WTC11 (cell line): ENCODE measurements around the gene RGL4. TPM values are rescaled to one million over a fixed set of nuclear protein-coding genes. Genes with fewer than 3 reads are reported as not detected.

Experiments
- ATAC-seq: fragments of 200-7000 bp; cut with Tn5 transposase; 2 replicates; pipeline ENCODE4 v1.10.0; 2021; ENCODE audit warnings: mild to moderate bottlenecking, moderate library complexity
- CTCF ChIA-PET: fragments of 300-600 bp; sonication (Branson Sonifier 250); formaldehyde crosslinking; loops from one replicate; lab custom pipeline; 2021; ENCODE audit warnings: antibody characterized with exemption; lab: Charles Lee
- POLR2A ChIA-PET: fragments of 350-600 bp; sonication (Branson Sonifier 250); formaldehyde crosslinking; loops from one replicate; lab custom pipeline; 2021; ENCODE audit warnings: antibody characterized with exemption; lab: Charles Lee
- DNase-seq: peaks from one replicate; pipeline ENCODE4 v3.0.0; 2021; ENCODE audit warnings: low spot score
- H3K27ac Mint-ChIP-seq: 2 replicates; pipeline ENCODE4 v1.8.0; 2021; ENCODE audit warnings: mixed read lengths
- H3K27me3 Mint-ChIP-seq: 2 replicates; pipeline ENCODE4 v1.8.0; 2021; ENCODE audit warnings: low read depth, mild to moderate bottlenecking, moderate library complexity, mixed read lengths
- H3K36me3 Mint-ChIP-seq: 2 replicates; pipeline ENCODE4 v1.8.0; 2021; ENCODE audit warnings: mixed read lengths
- H3K4me1 Mint-ChIP-seq: 2 replicates; pipeline ENCODE4 v1.8.0; 2022; ENCODE audit warnings: mixed read lengths
- H3K4me3 Mint-ChIP-seq: 2 replicates; pipeline ENCODE4 v1.8.0; 2021; ENCODE audit warnings: mild to moderate bottlenecking, moderate library complexity, mixed read lengths
- H3K9me3 Mint-ChIP-seq: 2 replicates; pipeline ENCODE4 v1.8.0; 2021; ENCODE audit warnings: mixed read lengths
- AFF4 ChIP-seq: sonication (generic); formaldehyde crosslinking; IDR thresholded peaks from 2 replicates; pipeline ENCODE4 v1.8.1; 2023; ENCODE audit warnings: mild to moderate bottlenecking, missing genetic modification reagents, borderline replicate concordance
- ATF6 ChIP-seq: sonication (generic); formaldehyde crosslinking; IDR thresholded peaks from 2 replicates; pipeline ENCODE4 v1.8.1; 2023; ENCODE audit warnings: mild to moderate bottlenecking, missing genetic modification reagents
- CREB1 ChIP-seq: sonication (generic); formaldehyde crosslinking; IDR thresholded peaks from 2 replicates; pipeline ENCODE4 v1.8.0; 2023; ENCODE audit warnings: mild to moderate bottlenecking, missing genetic modification reagents
- CREM ChIP-seq: sonication (generic); formaldehyde crosslinking; IDR thresholded peaks from 2 replicates; pipeline ENCODE4 v1.8.1; 2022; ENCODE audit warnings: mild to moderate bottlenecking, missing genetic modification reagents, moderate library complexity
- ELF4 ChIP-seq: sonication (generic); formaldehyde crosslinking; IDR thresholded peaks from 2 replicates; pipeline ENCODE4 v1.8.1; 2022; ENCODE audit warnings: low read depth, mild to moderate bottlenecking, moderate library complexity, missing genetic modification reagents
- FOXP1 ChIP-seq: sonication (generic); formaldehyde crosslinking; IDR thresholded peaks from 2 replicates; pipeline ENCODE4 v1.8.0; 2022; ENCODE audit warnings: missing genetic modification reagents, mild to moderate bottlenecking, moderate library complexity, borderline replicate concordance
- FOXP4 ChIP-seq: sonication (generic); formaldehyde crosslinking; IDR thresholded peaks from 2 replicates; pipeline ENCODE4 v1.8.0; 2022; ENCODE audit warnings: mild to moderate bottlenecking, missing genetic modification reagents
- HMGXB4 ChIP-seq: sonication (generic); formaldehyde crosslinking; IDR thresholded peaks from 2 replicates; pipeline ENCODE4 v1.8.1; 2023; ENCODE audit warnings: mild to moderate bottlenecking, moderate library complexity, missing genetic modification reagents
- JAZF1 ChIP-seq: fragments of 250-450 bp; sonication (Bioruptor Pico); IDR thresholded peaks from 2 replicates; pipeline ENCODE4 v1.9.0; 2021; ENCODE audit warnings: moderate library complexity, mild to moderate bottlenecking, inconsistent platforms
- JUN ChIP-seq: sonication (generic); formaldehyde crosslinking; IDR thresholded peaks from 2 replicates; pipeline ENCODE4 v1.8.0; 2023; ENCODE audit warnings: mild to moderate bottlenecking, missing genetic modification reagents
- MAX ChIP-seq: sonication (generic); formaldehyde crosslinking; IDR thresholded peaks from 2 replicates; pipeline ENCODE4 v1.8.0; 2022; ENCODE audit warnings: mild to moderate bottlenecking, missing genetic modification reagents
- NR3C1 ChIP-seq: sonication (generic); formaldehyde crosslinking; conservative IDR thresholded peaks from 2 replicates; pipeline ENCODE4 v1.8.1; 2023; ENCODE audit warnings: low read depth, mild to moderate bottlenecking, missing genetic modification reagents
- SP1 ChIP-seq: sonication (generic); formaldehyde crosslinking; conservative IDR thresholded peaks from 2 replicates; pipeline ENCODE4 v1.8.1; 2022; ENCODE audit warnings: missing genetic modification reagents
- STAT6 ChIP-seq: sonication (generic); formaldehyde crosslinking; conservative IDR thresholded peaks from 2 replicates; pipeline ENCODE4 v1.8.1; 2023; ENCODE audit warnings: mild to moderate bottlenecking, low read depth, missing genetic modification reagents, moderate library complexity
- TEAD1 ChIP-seq: sonication (generic); formaldehyde crosslinking; IDR thresholded peaks from 2 replicates; pipeline ENCODE4 v1.8.0; 2022; ENCODE audit warnings: mild to moderate bottlenecking, missing genetic modification reagents
- TP53 ChIP-seq: sonication (generic); formaldehyde crosslinking; IDR thresholded peaks from 2 replicates; pipeline ENCODE4 v1.8.1; 2023; ENCODE audit warnings: mild to moderate bottlenecking, missing genetic modification reagents
- ZBTB43 ChIP-seq: sonication (generic); formaldehyde crosslinking; IDR thresholded peaks from 2 replicates; pipeline ENCODE4 v1.8.1; 2023; ENCODE audit warnings: mild to moderate bottlenecking, missing genetic modification reagents
- ZNF219 ChIP-seq: sonication (generic); formaldehyde crosslinking; IDR thresholded peaks from 2 replicates; pipeline ENCODE4 v1.8.0; 2023; ENCODE audit warnings: missing genetic modification reagents, mild to moderate bottlenecking, borderline replicate concordance
- ZNF263 ChIP-seq: sonication (generic); formaldehyde crosslinking; IDR thresholded peaks from 2 replicates; pipeline ENCODE4 v1.8.1; 2022; ENCODE audit warnings: low read depth, mild to moderate bottlenecking, moderate library complexity, missing genetic modification reagents
- ZNF317 ChIP-seq: sonication (generic); formaldehyde crosslinking; IDR thresholded peaks from 2 replicates; pipeline ENCODE4 v1.8.1; 2023; ENCODE audit warnings: low read depth, mild to moderate bottlenecking, moderate library complexity, missing genetic modification reagents, borderline replicate concordance
- total RNA-seq: library from RNA; stranded (reverse); gene quantifications from 3 replicates; pipeline ENCODE4 v1.2.3, GENCODE V29; 2021

RGL4 gene
- total RNA-seq, 1 experiment from 2014 or later: not detected

GRCh38 chr22:23688121-23688520, 2.7 kb upstream of the RGL4 start:
- peaks cover 15% of the 10 kb centered on the region for H3K36me3 Mint-ChIP-seq
- DNase-seq (no peak), ATAC-seq (no peak)
- H3K27ac Mint-ChIP-seq: no peak overlapping the region
- no peaks in the 10 kb centered on the region for H3K9me3 Mint-ChIP-seq
- CTCF ChIA-PET: interaction anchor here (0.6 kb wide), 1 partner anchor 1851 kb away, joined by 3 read pairs; no protein-coding TSS in a partner anchor
- POLR2A ChIA-PET: no interaction called here
- H3K4me1 Mint-ChIP-seq: no peaks in the 10 kb centered on the region
- no peak for TF ChIP-seq STAT6 (CRISPR knock-in tag)
- no peak for TF ChIP-seq ZNF317
- no peak for TF ChIP-seq CREB1 (CRISPR knock-in tag)
- no peak for TF ChIP-seq TEAD1
- no peak for TF ChIP-seq SP1 (CRISPR knock-in tag)
- no peak for TF ChIP-seq HMGXB4 (CRISPR knock-in tag)
- no peak for TF ChIP-seq ZNF263 (CRISPR knock-in tag)
- no peak for TF ChIP-seq ZNF219 (CRISPR knock-in tag)
- TF ChIP-seq ATF6 (CRISPR knock-in tag): no peak
- no peak for TF ChIP-seq NR3C1
- TF ChIP-seq ELF4 (CRISPR knock-in tag): no peak
- no peak for TF ChIP-seq JAZF1 (CRISPR knock-in tag)
- no peak for TF ChIP-seq JUN (CRISPR knock-in tag)
- no peak for TF ChIP-seq ZBTB43 (CRISPR knock-in tag)
- no peak for TF ChIP-seq MAX (CRISPR knock-in tag)
- H3K27me3 Mint-ChIP-seq: no peaks in the 10 kb centered on the region
- H3K4me3 Mint-ChIP-seq: no peak overlapping the region

- Mint-ChIP-seq H3K27me3 (no peaks in the 10 kb centered on the region), H3K9me3 (no peaks in the 10 kb centered on the region), H3K4me3 (no peak overlapping the region), H3K4me1 (no peaks in the 10 kb centered on the region), H3K27ac (no peak overlapping the region), H3K36me3 (peaks cover 15% of the 10 kb centered on the region)
- ChIA-PET POLR2A (no interaction called here), CTCF (interaction anchor here (0.6 kb wide), 1 partner anchor 1852 kb away, joined by 3 read pairs; no protein-coding TSS in a partner anchor)
- DNase-seq (no peak), ATAC-seq (no peak)
- no peak for TF ChIP-seq JUN (CRISPR knock-in tag)
- TF ChIP-seq AFF4: no peak
- TF ChIP-seq ZNF219 (CRISPR knock-in tag): no peak
- TF ChIP-seq FOXP1 (CRISPR knock-in tag): no peak
- no peak for TF ChIP-seq FOXP4 (CRISPR knock-in tag)
- no peak for TF ChIP-seq TP53 (CRISPR knock-in tag)
- TF ChIP-seq CREM: no peak
Observed at GRCh38 chr22:23688571-23688970, 2.2 kb upstream of the RGL4 start.
